HG02642 (cell line): ENCODE results near the gene MAST3.

Experiments
- ATAC-seq: cut with Tn5 transposase; IDR thresholded peaks from one replicate; pipeline ENCODE4 v1.9.1; 2021; ENCODE audit warnings: mild to moderate bottlenecking; ENCODE audit not compliant: unreplicated experiment, poor library complexity

The MAST3 gene

DNA sequence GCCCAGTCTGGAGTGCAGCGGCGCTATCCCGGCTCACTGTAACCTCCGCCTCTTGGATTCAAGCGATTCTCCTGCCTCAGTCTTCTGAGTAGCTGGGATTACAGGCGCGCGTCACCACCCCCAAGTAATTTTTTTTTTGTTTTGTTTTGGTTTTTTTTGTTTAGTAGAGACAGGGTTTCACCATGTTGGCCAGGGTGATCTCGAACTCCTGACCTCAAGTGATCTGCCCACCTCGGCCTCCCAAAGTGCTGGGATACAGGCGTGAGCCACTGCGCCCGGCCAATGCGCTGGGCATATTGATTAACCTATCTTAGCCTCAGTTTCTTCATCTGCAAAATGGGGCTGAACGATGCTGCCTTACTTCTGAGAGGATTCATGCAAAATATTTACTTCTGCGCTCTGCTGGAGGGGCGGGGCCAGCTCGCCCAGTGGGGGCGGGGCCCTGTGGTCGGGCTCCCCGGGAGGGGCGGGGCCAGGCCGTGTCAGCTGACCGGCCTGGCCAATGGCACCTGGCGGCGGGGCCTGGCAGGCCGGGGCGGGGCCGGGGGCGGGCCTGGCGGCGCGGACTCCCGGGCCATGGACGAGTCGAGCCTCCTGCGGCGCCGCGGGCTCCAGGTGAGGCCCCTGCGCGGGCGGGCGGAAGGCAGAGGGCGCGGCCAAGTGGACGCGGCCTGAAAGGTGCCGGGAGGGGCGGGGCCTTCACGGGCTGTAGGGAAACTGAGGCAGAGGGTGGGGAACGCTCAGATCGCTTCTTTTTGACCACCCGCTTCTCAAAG lies at the start of gene MAST3:
Gene MAST3, plus strand, starts transcription at position 562 of the 776 bp plus-strand sequence. Its CDS starts 15 bp downstream, at position 577.
- ATAC-seq: peak; percentile 68

DNA sequence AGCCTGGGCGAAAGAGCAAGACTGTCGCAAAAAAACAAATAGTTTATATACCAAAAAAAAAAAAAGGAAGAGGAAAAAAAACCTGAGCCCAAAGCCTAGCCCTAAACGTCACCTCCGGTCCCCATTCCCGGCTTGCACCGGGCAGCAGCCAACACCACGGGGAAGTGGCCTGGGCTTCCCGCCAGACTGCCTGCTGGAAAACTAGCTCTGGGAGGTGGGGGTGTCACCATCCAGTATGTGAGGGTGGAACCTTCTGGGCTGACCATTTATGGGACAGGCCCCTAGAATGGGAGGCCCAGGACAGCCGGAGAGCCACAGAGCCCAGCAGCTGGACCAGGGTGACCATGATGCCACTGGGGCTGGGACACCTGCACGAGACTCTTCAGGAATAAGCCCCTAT lies 48.2 kb upstream of the MAST3 start:
- no peak for ATAC-seq

DNA sequence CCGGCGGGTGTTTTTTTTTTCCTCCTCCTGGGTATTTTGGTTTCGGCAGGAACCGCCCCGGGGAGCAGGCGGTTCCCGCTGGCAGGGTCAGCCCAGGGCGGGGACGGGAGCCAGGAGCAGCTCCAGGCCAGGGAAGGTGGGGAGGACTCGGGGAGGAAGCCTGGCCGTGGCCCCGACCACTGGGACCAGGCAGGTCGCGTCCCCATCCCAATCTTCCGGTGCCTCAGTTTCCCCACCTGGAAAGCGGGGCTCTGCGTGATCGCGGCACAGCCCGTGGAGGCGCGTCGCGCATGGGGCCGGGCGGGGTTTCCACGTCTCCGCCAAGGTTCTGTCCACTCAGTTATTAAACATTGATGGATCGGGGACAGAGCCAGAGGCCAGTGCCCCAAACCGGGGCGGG lies 45.7 kb upstream of the MAST3 start:
- no peak for ATAC-seq

DNA sequence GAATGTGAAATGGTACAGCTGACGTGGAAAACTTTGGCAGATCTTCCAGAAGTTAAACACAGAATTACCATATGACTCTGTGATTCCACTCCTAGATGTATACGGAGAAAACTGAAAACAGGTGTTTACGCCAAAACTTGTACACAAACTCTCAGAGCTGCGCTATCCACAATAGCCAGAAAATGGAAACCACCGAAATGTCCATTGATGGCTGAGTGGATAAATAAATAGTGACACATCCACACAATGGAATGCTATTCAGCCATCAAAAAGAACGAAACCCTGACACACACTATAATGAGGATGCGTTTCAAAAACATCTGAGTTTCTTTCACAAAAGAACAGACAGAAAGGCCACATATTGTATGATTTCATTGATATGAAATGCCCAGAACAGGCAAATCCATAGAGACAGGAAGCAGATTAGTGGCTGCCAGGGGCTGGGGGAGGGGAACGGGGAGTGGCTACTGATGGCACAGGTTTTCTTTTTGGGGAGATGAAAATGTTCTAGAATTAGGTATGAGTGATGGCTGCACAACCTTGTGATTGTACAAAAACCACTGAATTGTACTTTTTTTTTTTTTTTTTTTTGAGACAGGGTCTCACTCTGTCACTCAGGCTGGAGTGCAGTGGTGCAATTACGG lies 43.9 kb upstream of the MAST3 start:
- ATAC-seq: no peak

DNA sequence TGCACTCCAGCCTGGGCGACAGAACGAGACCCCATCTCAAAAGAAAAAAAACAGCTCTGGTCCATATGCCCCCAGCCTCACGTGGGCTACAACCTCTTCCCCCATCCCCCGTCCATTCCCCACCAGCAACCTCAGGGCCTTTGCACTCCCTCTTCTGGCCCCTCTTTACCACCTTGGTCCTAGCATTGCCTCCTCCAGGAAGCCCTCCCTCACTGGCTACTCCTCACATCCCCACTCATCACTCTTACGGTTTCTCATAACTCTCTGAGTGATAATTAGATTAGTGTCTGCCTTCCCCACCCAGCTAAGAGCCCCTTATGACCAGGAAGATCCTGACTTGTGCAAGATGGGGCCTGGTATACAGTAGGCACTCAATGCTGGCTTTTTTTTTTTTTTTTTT lies 41.6 kb upstream of the MAST3 start:
- no peak for ATAC-seq

DNA sequence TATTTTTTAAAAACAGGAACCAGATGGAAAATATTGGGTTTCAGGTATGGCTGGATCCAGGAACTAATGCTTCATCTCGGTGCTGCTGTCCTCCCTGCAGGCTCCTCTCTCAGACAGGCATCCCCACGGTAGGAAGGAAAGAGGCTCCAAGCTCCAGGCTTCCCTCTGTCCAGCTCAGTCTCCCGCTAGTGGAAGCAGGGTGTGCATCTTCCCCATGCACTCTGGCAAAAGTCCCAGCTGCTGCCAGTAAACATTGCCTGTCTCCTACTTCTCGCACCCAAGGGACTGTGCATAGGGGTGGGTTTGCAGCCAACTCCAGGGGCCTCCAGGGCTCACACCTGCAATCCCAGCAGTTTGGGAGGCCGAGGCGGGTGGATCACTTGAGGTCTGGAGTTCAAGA lies 40.0 kb upstream of the MAST3 start:
- ATAC-seq: no peak

DNA sequence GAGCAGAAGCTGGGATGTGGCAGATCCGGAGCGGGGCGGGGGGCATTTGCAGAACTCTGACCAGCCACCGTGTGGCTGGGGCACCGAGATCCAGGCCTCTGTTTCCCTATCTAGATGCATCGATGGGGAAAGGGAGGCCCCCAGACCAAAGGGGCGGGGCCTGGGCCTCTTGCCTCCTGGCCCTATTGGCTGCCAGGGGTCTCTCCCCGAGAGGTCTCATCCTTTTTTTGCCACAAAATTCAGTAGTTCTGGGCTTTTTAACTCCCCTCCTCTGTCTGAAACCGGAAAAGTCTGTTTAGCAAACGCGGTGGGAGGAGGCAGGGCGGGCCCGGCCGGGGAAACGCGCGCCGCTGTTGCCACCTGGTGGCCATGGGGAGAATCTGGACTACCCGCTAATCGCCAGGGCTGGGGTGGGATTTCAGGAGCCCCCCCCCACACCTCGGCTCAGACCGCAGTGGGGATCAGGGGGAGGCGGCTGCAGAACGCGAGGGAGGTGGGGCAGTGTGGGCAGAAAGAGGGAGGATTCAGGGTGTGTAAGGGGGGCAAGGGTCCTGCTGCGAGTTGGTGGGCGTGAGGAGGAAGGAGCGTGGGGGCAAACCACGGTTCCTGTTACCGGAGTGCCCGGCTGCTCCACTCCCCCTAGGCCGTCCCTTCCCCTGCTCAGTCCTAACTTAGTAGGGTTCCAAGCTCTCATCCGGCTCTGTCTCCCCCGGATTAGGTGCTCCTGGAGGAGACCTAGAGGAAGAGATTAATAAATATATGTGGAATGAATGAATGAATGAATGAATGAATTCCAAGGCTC lies 39.2 kb upstream of the MAST3 start:
- peak; percentile 68 for ATAC-seq

DNA sequence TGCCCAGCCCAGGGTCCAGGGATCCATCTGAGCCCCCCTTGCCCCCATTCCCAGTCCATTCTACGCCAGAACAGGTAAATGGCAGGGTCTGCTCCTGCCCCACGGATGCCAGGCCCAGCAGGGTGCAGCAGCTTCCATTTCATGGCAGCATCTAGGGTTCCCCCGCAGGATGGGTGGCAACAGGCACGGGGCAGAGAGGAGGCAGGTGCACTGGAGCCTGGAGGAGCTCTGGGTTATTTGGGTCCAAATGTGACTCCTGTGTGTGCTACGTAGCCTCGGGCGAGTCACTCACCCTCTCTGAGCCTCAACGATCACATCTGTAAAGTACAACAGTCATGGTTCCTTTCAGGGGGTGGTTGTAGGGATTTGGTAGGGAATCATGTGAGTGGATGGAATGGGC lies 38.3 kb upstream of the MAST3 start:
- ATAC-seq: no peak

DNA sequence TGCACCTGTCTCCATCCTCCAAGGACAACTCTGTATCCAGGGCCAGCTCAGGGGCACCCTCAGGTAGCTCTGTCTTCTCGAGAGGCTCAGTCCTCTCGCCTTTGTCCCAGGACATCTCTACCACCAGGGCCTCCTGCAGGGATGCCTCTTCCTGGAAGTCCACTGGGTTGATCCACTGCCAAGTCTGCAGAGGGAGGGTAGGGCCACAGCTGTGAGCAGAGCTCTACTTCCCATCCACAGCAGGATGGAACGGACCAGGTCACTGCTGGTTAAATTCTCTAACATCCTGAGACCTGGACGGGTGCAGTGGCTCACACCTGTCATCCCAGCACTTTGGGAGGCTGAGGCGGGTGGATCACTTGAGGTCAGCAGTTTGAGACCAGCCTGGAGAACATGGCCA lies 37.7 kb upstream of the MAST3 start:
- no peak for ATAC-seq

DNA sequence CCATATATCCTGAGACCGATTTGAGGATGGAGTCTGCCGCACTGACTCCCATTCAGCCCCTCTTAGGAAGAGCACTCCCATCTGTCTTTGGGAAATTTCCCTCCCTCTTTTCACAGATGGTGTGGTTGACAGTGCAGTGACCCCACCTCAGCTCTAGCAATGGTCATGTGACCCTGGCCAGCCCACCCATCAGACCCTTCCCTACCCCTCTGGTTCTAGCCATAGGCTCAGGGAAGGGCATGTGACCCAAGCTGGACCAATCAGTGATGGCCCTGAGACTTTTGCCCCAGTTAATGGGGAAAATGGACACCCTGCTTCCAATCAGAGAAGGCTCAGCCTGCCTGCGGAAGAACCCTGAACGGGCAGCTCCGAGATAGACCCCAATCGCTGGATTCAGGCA lies 37.1 kb upstream of the MAST3 start:
- no peak for ATAC-seq

DNA sequence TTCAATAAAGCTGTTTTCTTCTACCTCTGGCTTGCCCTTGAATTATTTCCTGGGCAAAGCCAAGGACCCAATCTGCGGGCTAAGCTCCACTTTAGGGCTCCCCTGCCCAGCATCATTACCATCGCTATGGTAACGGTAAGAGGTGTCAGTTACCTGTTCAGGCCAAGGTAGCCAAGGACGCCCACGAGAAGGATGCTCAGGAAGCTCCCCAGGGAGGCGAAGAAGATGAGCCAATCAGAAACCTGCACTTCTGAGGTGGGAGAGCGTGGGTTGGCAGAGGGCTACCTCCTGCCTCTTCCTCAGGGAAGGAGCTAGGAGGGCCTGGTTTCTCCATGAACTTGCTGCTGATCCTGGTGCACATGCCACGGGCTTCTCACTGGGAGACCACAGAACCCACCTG lies 35.5 kb upstream of the MAST3 start:
- ATAC-seq: no peak

DNA sequence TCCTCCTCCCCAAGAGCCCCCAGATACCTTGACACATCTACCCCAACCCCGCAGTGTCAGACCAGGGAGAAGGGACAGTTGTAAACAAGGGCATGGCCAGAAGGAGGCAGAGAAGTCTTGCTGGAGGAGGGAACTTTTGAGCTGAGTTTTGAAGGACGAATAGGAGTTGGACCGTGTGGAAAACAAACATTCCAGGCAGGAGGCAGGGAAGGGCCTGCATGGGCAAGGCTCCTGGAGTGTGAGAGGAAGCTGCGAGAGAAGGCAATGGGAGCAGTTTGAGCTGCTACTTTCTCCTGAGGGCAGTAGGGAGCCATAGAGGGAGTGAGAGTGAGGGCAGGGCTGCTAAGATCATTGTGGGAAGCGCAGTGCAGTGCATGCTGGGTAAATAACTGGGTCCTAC lies 34.1 kb upstream of the MAST3 start:
- ATAC-seq: no peak

DNA sequence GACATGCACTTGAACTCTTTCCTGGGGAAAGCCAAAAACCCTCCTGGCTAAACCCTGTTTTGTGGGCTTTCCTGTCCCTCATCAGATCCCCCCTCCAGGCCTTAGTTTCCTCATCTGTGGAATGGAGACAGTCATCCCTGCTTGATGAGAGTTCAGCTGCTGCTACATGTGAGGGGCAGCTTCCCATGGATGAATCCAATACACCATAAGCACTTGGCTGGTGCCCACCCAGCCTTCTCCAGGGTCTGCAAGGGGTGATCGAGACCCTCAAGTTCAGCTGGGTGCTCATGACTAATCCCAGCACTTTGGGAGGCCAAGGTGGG lies 32.4 kb upstream of the MAST3 start:
- ATAC-seq: no peak

DNA sequence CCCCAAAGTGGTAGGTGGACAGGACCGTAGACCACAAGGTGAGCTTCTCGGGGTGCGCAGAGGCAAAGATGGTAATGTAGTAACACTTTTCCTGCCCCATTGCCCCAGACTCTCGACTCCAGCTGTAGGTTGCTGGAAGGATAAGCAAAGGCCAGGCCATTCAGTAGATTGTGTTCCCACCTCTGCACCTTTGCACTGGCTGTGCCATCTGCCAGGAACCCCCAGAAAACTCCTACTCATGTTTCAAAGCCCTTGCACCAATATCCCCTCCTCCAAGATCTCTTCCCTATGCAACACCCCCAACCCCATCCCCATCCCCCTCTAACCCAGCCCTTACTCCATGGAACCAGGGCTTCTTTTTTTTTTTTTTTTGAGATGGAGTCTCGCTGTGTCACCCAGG lies 29.2 kb upstream of the MAST3 start:
- no peak for ATAC-seq

DNA sequence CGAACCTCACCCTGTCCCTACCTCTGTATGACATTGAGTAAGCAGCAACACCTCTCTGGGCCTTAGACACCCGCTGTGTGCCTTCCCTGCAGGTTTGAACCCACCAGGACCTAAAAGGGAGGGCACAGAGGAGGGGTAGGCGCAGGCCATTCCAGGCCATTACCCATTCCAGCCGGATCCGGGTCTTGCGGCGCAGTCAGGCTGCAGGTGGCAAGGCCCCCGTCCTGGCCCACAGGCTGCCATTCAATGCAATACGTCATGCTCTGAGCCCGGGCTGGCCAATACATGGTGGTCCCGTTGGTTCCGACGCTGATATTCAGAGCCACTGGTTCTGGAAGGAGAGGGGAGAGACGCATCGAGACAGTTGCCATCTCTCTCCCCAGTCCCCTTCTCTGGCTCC lies 28.2 kb upstream of the MAST3 start:
- no peak for ATAC-seq

DNA sequence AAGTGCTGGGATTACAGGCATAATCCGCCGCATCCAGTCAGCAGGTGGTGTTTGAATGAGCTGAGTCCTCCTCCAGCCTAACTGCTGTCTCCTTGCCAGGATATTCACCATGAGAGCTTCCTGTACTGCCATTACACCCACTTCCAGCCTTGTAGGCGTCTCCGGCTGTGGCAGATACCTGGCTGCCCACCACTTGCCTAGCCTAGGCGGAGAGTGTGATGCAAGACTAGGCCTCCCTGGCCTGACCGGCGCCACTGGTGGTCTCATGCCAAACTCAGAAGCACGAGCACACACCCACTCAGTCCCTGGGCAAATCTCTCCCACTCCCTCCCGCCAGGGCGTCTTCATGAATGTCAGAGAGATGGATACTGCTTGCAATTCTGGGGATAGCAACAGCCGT lies 27.4 kb upstream of the MAST3 start:
- ATAC-seq: no peak

DNA sequence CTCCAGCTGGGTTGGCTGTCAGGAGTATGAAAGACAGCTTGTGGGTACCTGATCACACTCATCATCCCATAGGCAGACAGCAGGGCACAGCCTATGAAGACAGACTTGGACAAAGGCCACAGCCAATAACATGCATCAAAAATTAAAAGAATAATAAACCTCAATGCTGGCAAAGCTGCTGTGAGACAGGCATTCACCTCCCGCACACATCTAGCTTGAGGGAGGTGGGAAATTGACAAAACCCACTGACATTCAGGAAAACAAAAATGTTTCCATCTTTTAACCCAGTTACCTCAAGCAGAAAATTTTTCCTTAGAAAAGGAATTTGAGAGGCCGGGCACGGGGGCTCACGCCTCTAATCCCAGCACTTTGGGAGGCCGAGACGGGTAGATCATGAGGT lies 25.2 kb upstream of the MAST3 start:
- no peak for ATAC-seq

DNA sequence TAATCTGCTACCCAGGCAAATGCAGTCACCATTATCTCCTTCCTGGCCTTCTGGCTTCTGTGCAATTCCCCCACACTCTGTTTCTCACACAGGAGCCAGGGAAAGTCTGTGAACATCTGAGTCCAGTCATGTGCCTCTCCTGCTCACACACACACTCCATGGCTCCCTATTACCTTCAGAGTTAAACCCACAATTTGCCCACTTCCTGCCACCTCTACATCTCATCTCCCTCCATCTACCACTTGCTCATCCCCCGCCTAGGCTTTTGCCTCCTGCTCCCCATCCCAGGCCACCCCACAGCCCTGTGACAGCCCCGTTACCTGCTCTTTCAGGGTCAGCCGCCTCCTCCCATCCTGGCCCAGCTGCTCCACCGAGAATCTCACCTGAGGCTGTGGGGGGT lies 24.4 kb upstream of the MAST3 start:
- no peak for ATAC-seq

DNA sequence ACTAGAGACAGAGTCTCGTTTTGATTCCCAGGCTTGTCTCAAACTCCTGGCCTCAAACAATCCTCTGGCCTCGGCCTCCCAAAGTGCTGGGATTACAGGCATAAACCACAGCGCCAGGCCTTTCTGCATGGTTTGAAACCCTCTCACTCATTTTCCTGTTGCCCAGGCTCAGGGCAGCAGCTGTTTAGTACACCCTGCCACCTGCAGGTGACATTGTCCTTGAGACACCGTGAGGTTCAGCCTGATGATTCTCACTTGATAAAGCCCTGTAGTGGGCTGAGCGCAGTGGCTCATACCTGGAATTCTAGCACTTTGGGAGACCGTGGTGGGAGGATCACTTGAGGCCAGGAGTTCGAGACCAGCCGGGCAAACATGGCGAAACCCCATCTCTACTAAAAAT lies 23.4 kb upstream of the MAST3 start:
- no peak for ATAC-seq

DNA sequence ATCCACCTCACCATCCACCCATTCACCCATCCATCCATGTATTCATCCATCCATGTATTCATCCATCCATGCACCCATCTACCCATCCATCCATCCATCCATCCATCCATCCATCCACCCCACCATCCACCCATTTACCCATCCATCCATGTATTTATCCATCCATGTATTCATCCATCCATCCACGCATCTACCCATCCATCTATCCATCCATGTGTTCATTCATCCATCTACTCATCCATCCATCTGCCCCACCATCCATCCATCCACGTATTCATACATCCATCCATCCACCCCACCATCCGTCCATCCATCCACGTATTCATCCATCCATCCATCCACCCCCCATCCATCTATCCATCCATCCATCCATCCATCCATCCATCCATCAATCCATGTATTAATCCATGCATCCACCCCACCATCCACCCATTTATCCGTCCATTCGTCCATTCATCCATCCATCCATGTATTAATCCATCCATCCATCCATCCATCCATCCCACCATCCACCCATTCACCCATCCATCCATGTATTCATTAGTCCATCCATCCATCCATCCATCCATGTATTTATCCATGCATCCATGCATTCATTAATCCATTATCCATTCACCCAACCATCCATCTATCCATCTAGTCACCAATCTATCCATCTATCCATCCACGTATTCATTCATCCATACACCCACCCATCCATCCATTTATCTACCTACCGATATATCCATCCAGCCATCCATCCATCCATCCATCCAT lies 13.5 kb upstream of the MAST3 start:
- no peak for ATAC-seq
